Fibroblast of skin of back (primary cell): ENCODE results near the gene ATG4D. TPM values are rescaled to one million over a fixed set of nuclear protein-coding genes. Genes with fewer than 3 reads are reported as not detected.
A peak's percentile ranks its signal among the peaks of the same experiment; 100 is the strongest.

Source experiments
- DNase-seq: peaks from one replicate; pipeline ENCODE4 v3.0.0-alpha.2; 2013
- polyA plus RNA-seq, 2 experiments: library from polyadenylated mRNA; unstranded; fragments of 120-200 nt; gene quantifications; one replicate each; pipeline ENCODE4 v1.2.1, GENCODE V29; 2013; ENCODE audit not compliant: insufficient read length in 2 of 2

ATG4D gene
- 31.5 TPM for polyA plus RNA-seq (2013, experiment 1 of 2; ENCODE audit: insufficient read length)
- polyA plus RNA-seq (2013, experiment 2 of 2; ENCODE audit: insufficient read length) = 23.2 TPM

DNA sequence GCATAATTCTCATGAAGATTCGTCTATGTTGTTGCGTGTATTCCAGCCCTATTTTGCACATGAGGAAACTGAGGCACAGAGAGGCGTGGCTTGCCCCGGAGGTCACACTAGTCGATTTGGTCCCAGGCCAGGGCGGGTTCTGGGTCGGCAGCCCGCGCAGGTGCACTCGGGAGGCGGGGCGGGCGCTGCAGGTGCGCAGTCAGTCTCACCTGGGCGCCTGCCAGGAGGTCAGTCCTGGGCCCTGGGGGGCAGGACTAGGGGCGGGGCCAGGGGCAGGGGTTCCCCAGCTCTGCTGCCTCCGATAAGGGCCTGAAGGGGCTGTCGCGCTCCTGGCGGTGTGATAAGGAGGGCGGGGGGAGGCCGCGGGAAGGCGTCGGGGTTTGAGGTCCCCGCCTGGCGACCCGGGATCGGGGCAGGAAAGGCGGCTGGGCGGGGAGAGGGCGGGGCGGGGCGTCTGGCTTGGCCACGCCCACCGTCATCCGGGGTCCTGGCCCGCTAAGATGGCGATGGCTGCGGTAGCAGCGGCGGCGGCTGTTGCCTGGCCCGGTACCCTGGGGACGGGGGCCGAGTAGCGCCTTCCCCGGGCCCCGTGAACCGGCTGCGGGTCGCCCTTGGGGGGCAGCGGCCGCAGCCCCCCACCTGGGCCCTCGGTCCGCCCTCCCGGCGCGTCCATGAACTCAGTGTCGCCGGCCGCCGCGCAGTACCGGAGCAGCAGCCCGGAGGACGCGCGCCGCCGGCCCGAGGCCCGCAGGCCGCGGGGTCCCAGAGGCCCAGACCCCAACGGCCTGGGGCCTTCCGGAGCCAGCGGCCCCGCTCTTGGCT lies at the start of gene ATG4D:
Gene ATG4D (plus strand): TSS at position 485 of the 822 bp plus-strand sequence. CDS start 187 bp downstream, at position 672.
- peak; percentile 69 for DNase-seq

DNA sequence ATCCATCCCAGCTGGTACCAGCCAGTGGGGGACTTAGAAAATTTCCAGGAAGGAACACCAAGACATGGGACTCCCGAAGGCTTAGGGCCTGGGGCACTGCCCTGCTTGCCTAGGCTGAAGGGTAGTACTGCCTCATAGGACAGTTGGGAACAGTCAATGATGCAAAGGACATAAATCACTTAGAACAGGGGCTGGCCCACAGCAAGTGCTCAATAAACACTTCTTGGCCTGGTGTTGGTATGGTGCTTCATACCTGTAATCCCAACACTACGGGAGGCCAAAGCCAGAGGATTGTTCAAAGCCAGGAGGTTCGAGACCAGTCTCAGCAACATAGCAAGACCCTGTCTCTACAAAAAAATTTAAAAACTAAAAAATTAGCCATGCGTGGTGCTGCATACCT lies 46.3 kb upstream of the ATG4D start:
- no peak for DNase-seq

DNA sequence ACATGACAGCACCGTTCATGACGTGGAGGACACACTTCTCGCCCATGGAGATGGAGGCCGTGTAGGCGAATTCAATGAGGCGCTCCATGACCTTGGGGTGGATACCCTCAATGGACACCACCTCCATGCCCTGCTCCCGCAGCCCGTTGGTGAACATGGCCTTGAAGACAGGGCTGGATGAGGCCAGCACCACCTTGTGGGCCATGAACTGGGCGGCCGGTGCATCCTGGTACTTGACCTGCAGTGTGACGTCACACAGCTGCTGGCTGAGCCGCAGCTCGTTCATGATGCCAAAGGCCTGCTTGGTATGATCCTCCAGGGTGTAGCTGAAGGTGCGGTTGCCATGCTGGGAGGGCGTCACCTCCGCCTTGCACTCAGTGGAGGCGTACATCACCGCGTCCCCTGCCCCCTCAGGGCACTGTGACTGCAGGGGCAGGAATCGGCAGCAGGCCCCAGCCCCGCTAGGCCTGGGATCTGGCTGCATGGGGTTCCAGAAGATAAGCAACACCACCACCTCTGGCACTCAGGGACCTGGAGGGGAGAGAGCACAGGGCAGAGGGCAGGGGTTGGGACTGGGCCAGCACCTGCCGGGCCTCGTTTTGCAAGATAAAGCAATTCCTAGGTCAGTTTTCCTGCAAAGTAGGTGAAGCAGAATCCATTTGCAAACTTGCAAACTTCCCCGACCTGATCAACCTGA lies 44.0 kb upstream of the ATG4D start:
- no peak for DNase-seq

DNA sequence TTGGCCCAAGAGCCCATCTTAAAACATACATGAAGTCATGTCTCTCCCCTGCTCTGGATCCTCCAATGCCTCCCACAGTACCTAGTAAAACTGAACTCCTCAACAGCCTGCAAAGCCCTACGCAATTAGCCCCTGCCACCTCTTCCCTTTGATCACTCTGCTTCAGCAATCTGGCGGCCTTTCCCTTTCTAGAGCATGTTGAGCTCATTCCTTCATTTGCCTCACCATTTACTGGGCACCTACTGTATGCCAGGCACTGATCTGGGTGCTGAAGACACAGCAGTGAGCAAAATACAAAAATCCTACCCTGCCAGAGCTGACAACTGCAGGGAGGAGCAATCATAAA lies 43.5 kb upstream of the ATG4D start:
- DNase-seq = no peak

DNA sequence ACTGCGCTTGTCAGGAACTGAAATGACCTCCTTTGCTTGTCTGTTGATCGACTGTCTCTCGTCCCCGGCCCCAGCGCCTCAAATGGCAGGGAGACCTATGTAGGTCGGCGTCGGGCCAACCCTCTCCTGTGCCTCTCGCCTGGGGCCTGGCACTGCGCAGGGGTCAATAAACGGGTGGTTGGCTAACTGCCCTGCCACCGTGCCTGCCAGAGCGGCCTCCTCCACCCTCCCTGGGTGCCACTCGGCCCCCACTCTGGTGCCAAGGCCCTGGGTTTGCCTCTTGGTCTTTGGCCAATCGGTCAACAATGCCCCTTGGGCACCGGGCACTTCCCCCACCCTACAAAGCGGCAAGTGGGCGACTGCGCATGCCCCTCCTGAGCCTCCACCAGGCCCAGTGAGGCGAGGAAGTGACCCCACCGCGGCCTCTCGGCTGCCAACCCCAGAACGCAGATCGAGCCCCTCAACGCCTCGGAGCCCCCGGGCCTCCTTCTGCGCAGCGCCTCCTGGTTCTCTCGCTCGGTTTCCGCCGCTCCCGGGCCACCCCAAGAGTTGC lies 41.7 kb upstream of the ATG4D start:
- DNase-seq = peak; percentile 51

DNA sequence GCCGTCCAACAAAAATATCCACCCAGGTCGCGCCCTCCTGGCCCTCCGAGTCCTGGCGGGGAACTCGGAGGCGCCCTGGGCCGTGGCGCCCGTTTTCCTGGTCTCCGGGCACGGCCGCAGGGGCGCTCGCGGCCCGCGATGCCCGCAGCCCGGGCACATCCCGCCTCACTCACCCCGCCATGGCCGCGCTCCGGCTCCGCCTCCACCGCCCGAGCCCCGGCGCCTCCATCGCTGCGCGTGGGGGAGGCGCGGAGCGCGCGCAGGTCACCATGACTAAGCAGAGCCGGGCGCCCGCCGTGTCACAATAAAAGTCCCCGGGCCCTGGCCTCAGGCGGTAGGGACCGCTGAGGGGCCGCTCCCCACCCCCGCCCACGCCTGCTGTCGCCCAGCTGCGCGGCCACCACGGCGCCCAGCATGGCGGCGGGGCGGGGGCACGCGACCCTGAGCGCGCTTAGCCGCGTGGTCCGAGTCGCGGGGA lies 41.1 kb upstream of the ATG4D start:
- DNase-seq = peak; percentile 94

DNA sequence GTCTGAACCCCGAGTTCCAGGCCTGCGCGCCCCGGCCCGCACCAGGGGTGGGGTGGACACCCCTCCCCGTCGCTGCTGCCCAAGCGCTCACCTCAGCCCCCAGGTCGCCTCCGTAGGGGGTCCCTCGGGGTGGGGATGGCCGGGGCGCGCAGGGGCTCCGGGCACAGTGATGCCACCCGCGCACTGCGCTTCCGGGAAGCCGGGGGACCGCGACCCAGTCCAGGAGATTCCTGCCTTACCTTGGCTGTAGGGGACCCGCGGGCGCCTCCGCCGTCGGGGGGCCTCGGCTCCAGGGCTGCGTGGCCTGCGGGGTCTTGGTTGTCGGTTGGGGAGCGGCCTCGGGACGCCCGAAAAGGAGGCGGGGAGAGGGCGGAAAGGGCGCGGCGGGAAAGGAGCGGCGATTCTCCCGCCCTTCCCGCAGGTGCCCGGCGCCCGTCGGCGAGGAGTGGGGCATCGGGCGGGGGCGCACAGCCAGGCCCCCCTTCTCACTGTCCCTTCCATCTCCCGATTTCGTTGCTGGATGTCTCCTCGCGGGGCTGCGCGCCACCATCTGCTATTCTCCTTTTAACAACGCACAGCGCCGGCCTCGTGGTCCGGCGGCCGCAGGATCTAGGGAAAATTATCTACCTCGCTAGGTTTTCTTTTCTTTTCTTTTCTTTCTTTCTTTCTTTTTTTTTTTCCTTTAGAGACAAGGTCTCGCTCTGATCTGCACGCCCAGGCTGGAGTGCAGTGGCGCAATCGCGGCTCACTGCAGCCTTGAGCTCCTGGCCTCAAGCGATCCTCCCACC lies 40.5 kb upstream of the ATG4D start, which contains the start of gene KEAP1:
Gene KEAP1 (minus strand): TSS at position 355 of the 788 bp plus-strand sequence. CDS start 3,323 bp downstream, outside the sequence.
- peak; percentile 34 for DNase-seq

DNA sequence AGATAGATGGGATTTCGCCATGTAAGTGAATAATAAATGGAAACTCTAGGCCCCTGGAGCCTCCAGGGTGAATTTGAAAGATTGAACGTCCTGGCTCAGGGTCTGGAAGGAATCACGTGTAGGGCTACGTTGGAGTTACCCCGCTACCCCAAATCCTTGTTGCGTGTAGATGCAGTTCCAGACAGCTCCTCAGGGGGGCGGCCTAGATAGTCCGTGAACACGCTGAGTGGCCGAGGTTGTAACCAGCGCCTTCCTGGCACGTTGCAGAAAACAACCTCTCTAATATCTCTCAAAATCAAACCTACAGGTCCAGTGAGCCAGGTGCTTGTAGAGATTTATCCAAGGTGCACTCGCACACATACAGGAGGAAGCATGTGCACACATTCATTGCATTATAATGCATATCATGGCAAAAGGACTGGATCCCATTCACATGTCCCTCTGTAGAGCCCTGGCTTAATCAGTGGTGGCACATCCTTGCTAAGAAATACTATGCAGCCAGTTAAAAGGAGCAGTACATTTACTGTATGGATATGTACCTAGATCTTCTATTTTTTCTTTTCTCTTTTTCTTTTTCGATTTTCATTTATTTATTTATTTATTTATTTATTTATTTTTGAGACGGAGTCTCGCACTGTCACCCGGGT lies 38.0 kb upstream of the ATG4D start:
- peak; percentile 58 for DNase-seq

DNA sequence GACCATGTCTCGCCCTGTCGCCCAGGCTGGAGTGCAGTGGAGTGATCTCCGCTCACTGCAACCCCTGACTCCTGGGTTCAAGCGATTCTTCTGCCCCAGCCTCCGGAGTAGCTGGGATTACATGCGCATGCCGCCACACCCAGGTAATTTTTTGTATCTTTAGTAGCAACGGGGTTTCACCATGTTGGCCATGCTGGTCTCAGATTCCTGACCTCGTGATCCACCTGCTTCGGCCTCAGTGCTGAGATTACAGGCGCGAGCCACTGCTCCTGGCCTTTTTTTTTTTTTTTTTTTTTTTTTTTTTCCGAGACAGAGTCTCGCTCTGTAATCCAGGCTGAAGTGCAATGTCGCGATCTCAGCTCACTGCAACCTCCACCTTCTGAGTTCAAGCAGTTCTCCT lies 35.7 kb upstream of the ATG4D start:
- DNase-seq = no peak

DNA sequence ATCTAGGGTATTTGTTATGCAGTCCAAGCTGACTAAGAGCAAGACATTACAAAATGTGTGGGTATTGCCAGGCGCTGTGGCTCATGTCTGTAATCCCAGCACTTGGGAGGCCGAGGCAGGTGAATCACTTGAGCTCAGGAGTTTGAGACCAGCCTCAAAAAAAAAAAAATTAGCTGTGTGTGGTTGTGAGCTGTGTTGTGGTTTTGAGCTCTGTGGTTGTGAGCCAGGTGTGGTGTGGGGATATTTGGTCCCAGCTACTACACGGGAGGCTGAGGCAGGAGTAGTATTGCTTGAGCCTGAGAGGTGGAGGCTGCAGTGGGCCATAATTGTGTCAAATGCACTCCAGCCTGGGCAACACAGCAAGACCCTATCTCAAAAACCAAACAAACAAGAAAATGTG lies 35.0 kb upstream of the ATG4D start:
- no peak for DNase-seq

DNA sequence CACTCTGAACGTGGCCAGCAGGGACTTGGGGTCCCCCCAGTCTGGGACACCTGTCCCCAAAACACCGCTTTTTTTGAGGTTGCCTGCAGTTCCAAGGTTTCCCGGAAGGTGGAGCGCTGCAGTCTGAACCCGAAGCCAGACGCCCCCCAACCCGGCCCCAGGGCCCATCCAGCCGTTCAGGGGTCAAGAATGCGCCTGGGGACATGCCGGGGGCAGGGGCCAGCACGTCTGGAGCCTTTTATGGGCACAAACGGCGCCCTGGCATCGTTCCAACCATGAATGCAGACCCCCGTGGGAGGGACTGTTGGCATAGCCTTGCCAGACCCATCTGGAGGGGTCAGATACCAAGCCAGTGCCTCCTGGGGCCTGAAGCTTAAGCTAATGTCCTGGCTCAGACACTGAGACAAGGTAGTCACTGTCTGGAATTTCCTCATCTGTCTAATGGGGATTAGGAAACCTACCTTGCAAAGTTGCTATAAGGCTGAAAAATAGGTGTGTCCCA lies 33.4 kb upstream of the ATG4D start:
- DNase-seq = no peak

DNA sequence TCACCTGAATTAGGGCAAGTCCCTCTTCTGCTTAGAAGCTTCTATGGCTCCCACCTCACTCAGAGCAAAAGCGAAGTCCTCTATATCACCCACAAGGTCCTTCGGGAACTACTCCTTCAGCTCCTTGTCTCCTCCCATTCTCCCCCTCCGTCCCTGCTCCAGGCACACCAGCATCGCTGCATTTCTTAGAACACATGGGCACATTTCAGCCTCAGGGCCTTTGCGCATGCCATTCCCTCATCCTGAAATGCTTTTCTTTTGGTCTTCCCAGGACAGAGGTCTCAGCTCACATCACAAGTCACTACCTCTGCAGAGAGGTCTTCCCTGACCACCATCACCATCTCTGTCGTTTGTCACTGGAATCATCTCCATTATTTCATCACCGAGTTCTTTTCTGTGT lies 30.5 kb upstream of the ATG4D start:
- no peak for DNase-seq

DNA sequence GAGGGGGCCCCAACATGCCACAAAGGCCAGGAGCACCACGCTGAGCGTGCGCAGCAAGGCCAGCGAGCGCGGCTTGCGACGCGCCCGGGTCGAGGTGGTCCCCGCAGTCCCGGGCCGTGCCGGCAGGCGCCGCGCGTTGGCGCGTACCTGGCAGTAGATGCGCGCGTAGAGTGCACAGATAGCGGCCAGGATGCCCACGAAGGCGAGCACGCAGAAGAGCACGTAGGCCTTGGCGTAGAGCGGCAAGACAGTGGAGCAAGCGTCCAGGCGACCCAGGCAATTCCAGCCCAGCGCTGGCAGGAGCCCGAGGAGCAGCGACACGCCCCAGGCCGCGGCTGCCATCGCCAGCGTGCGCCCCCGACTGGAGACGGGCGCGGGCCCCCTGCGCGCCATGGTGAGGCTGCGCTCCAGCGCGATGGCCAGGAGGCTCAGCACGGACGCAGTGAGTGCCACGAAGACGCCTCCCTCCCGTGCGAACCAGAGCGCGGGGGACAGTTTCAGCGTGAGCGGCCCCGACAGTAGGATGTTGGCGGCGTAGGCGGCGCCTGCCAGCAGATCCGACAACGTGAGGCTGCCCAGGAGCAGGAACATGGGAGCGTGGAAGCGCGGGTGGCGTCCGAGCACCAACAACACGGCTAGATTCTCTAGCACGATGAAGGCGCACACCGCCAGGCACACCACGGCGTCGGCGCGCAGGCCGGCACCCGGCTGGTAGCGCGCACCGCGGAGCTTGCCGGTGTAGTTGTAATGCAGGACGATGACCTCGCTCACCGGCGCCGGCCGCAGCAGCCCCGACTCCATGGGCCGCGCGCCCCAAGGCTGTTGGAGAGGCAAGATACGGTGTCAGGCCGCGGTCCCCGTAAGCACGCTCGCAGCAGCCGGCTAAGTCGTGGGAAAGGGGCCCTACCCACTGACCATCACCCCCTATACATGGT lies 29.2 kb upstream of the ATG4D start:
- no peak for DNase-seq

DNA sequence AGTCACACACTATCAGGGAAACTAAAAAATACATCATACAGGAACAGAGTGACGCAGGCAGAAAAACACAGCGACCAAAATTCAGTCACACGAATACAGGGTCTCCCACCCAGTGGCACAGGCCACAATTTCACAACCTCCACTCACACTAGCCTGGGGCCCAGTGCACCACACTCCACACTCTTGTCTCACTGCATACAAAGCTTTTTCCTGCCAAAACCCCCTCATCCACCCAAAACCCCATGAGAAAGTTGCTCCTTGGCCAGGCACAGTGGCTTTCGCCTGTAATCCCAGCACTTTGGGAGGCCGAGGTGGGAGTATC lies 27.7 kb upstream of the ATG4D start:
- DNase-seq = no peak

DNA sequence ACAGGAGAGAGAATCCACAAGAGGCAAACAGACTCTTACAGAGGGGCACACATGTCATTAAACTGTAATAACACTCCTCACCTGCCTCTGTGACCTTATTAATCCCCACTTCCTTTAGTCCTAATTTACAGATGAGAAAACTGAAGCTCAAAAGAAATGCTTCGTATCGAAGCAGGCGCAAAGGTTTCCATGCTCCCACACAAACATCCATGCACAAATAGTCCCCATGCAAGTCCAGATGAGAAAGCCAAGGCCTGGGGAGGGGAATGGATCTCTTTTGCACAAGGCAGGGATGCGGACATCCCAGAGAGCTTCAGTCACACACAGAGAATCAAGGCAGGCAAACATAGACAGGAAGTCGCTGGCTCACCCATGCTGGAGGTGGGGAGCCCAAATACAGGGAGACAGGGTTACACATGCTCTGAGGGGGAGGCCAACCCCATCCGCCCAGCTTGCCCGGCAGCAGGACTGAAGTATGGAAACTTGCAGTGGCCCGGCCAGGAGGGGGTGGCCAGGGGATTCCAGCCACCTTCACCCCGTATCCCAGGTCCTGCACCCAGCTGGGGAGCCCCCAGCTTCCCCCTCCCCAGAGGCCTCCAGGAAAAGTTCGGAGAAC lies 26.9 kb upstream of the ATG4D start:
- no peak for DNase-seq

DNA sequence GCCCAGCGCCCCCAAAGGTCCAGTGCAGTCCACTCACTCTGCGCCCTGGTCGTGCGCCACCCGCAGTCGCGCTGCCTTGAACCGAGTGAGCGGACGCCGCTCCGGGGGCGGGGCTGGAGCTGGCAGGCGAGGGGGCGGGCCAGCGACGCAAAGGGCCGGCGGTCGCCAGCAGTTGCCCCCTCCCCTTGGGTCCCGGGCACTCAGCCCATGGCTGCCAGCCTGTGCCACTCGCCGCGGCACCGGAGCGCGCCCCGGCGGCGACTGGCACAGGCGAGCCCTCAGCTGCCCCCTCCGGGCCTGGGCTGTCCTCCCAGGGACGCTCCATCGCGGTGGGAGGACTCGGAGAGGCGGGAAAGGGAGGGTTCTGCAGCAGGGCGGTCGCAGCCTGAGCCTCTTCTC lies 26.3 kb upstream of the ATG4D start, which contains the start of gene S1PR5:
Gene S1PR5 (minus strand): TSS at position 87 of the 399 bp plus-strand sequence. CDS start 2,436 bp downstream, outside the sequence.
- no peak for DNase-seq

DNA sequence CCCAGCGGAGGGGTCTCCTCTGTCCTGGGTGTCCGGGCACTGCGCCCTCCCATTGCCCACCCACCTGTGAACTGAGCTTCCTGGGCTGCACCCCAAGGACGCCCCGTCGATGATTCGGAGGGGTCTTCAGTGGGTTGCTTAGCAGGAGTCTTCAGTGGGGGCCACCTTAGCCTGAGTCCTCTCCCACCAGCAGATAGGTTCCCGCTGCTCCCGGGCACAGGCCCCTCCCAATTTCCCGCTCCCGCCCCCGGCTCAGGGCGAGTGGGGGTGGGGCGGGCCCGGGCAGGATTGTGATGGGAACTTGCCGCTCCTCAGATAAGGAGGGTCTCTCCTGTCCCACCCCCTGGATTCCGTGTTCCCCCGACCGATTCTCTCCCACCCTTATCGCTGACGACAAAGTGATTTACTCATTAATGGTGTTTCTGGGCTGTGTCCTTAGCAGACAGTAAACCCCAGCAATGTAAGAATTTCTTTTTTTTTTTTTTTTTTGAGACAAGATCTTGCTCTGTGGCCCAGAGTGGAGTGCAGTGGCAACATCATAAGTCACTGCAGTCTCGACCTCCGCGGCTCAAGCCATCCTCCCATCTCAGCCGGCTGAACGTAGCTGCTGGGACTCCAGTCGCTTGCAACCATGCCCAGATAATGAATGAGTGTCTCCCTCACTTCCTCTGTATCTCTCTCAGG lies 25.8 kb upstream of the ATG4D start:
- no peak for DNase-seq

DNA sequence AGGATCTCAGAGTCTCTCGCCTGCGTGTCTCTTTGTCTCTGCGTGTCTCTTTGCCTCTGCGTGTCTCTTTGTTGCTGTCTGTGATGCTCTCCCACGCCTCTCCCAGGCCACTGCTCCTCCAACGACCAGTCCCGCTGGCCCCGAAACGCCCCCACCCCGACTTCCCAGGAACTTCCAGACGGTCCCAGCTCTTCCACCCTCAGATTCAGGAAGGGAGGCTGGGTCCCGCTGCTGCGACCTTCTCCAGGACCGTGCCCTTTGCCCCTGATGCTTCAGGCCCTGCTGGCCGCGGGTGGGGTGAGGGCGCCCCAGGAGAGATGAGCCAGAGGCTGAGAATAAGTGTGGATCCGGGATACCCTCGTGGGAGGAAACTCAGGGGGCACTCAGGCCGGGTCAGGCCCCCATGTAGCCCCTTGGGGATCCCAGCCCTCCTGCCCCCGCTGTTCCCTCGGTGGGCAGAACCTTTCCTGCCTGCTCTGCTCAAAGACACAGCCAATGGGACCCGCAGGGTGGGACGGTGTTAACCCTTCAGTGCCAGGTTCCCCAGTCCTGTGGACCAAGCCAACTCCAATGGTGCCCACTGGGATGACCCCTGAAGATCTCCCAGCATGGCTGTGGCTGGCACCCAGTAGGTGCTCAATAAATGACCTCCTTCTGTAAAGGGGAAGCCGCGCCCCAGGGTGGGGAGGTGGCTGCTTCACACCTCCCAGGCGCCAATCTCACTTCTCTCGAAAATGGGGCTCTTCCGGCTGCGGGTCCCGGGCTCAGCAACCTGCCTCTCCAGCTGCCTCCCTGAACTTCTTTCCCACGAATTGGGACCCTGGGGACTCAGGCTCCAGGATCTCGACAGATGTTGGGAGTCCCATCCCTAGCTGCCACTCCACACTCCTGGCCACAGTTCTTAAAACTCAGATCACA lies 25.0 kb upstream of the ATG4D start:
- no peak for DNase-seq
